Pulmonary artery endothelial cell (primary cell): Measurements from ENCODE around the gene MDN1. TPM values are rescaled to one million over a fixed set of nuclear protein-coding genes. Genes with fewer than 3 reads are reported as not detected.

Experiments
- DNase-seq: peaks from one replicate; pipeline ENCODE4 v3.0.0-alpha.2; 2011; ENCODE audit warnings: low read depth, low spot score
- total RNA-seq: library from RNA; depleted of rRNA; stranded (reverse); fragments of >200 nt; gene quantifications from 2 replicates; pipeline ENCODE4 v1.2.3, GENCODE V29; 2014

Gene MDN1
- total RNA-seq, 1 donor from 2014 or later = 30.5 TPM

GRCh38 chr6:89610149-89610642, 209.4 kb downstream of the MDN1 start:
- DNase-seq = no peak

GRCh38 chr6:89605861-89606260, 213.7 kb downstream of the MDN1 start:
- no peak for DNase-seq

- no peak for DNase-seq
These were observed 214.9 kb downstream of the MDN1 start for GRCh38 chr6:89604653-89605052.

- DNase-seq = no peak
These were observed 217.4 kb downstream of the MDN1 start for GRCh38 chr6:89602166-89602565.

- DNase-seq = no peak
These were observed 219.9 kb downstream of the MDN1 start for GRCh38 chr6:89599727-89600126.

GRCh38 chr6:89597988-89598387, 221.6 kb downstream of the MDN1 start:
- no peak for DNase-seq

GRCh38 chr6:89597372-89597771, 222.2 kb downstream of the MDN1 start:
- no peak for DNase-seq

GRCh38 chr6:89596484-89596883, 223.1 kb downstream of the MDN1 start:
- no peak for DNase-seq

GRCh38 chr6:89596056-89596455, 223.5 kb downstream of the MDN1 start:
- no peak for DNase-seq

Other genes starting within 250 kb of the MDN1 start
- 16.2 and 17.5 TPM in 2 replicates for gene LYRM2, start 181.0 kb downstream of the MDN1 start, total RNA-seq
- gene CASP8AP2, start 10.1 kb upstream of the MDN1 start, total RNA-seq = 12.8 and 16.3 TPM in 2 replicates
- gene GJA10, start 74.7 kb upstream of the MDN1 start, total RNA-seq = not detected in 2 replicates